NCI-H524 (cell line): Measurements from ENCODE around the gene MAN1C1.

Experiments used
- DNase-seq, 2 experiments: peaks; one replicate each; lab custom pipeline; 2025; lab: John Stamatoyannopoulos, UW

MAN1C1 gene

GRCh38 chr1:25614501-25615171 is 2.0 kb upstream of the MAN1C1 start:
- no peak for DNase-seq

GRCh38 chr1:25615172-25615541 is 1.4 kb upstream of the MAN1C1 start:
- DNase-seq, result no peak

- peak in 1 of 2 experiments; percentile 20 for DNase-seq
Measured at GRCh38 chr1:25615563-25616094, 962 bp upstream of the MAN1C1 start.

GRCh38 chr1:25616987-25617624 is 515 bp downstream of the MAN1C1 start:
- no peak for DNase-seq

GRCh38 chr1:25617625-25618432 is 1.2 kb downstream of the MAN1C1 start:
- DNase-seq, result no peak

- DNase-seq, result no peak
Measured at GRCh38 chr1:25618433-25618808, 1.8 kb downstream of the MAN1C1 start.

- peak; percentile 25 to 56 for DNase-seq
Measured at GRCh38 chr1:25619101-25619890, 2.7 kb downstream of the MAN1C1 start.

- no peak for DNase-seq
Measured at GRCh38 chr1:25620211-25620610, 3.6 kb downstream of the MAN1C1 start.

- no peak for DNase-seq
Measured at GRCh38 chr1:25620701-25621350, 4.2 kb downstream of the MAN1C1 start.

GRCh38 chr1:25621876-25622275 is 5.3 kb downstream of the MAN1C1 start:
- DNase-seq, result peak in 1 of 2 experiments; percentile 46

- no peak for DNase-seq
Measured at GRCh38 chr1:25622531-25622930, 5.9 kb downstream of the MAN1C1 start.

GRCh38 chr1:25623007-25623406 is 6.4 kb downstream of the MAN1C1 start:
- no peak for DNase-seq

GRCh38 chr1:25623731-25624130 is 7.1 kb downstream of the MAN1C1 start:
- DNase-seq, result no peak

GRCh38 chr1:25624156-25624555 is 7.6 kb downstream of the MAN1C1 start:
- no peak for DNase-seq

- DNase-seq, result no peak
Measured at GRCh38 chr1:25624604-25625003, 8.0 kb downstream of the MAN1C1 start.

GRCh38 chr1:25626018-25626417 is 9.4 kb downstream of the MAN1C1 start:
- no peak for DNase-seq

- no peak for DNase-seq
Measured at GRCh38 chr1:25628741-25629421, 12.3 kb downstream of the MAN1C1 start.

- no peak for DNase-seq
Measured at GRCh38 chr1:25629836-25630235, 13.2 kb downstream of the MAN1C1 start.

- DNase-seq, result no peak
Measured at GRCh38 chr1:25631750-25632485, 15.3 kb downstream of the MAN1C1 start.

- no peak for DNase-seq
Measured at GRCh38 chr1:25634066-25634465, 17.5 kb downstream of the MAN1C1 start.
